CD4-positive, alpha-beta T cell treated with Interleukin-15 for 4 hours (primary cell): ENCODE data around the gene MBD3L2.
A peak's percentile ranks its signal among the peaks of the same experiment; 100 is the strongest.
"Not testable (repeated sequence)": the region's sequence is repeated elsewhere in the genome, so short reads cannot be mapped to it uniquely, and the experiment has no call there.

Experiments used
- DNase-seq: peaks from one replicate; pipeline ENCODE4 v3.0.0-alpha.2; 2020; ENCODE audit warnings: low spot score

MBD3L2 gene

DNA sequence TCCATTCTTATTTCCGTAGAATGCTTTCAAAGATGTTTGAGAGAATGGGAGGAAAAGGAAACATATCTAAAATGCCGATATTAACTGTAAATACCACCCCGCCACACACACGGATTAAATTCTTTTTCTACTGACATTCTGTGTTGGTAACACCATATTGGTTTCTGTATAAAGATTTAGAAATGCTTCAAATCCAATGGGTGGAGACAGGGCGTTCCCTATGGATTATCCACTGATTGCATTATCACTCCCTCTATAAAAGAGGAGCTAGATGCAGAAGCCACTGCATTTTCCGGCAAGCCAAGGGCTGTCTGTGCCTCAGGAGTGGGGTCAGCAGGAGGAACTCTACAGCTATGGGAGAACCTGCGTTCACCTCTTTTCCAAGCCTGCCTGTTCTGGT, at the start of gene MBD3L2:
MBD3L2 (plus strand) TSS at position 301 of the 400 bp plus-strand sequence; CDS start at position 354, 53 bp downstream.
- not testable (repeated sequence) for DNase-seq

DNA sequence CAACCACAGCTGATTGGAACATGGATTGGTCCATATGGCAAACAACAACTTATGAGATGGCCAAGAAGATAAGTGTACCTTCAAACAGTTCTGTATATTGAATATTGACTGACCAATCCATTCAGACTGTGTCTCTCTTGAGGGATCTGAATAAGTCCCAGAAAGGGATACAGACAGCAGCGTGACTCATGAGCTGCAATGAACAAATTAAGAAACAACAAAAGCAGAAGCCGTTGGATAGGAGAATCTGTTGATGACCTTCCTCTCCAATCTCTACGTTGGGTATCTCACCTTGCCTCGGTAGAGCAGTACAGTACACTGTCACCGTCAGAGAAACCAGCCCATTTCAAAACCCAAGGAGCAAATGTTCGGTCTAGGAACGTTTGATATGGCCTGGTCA, 49.2 kb upstream of the MBD3L2 start:
- DNase-seq = no peak

DNA sequence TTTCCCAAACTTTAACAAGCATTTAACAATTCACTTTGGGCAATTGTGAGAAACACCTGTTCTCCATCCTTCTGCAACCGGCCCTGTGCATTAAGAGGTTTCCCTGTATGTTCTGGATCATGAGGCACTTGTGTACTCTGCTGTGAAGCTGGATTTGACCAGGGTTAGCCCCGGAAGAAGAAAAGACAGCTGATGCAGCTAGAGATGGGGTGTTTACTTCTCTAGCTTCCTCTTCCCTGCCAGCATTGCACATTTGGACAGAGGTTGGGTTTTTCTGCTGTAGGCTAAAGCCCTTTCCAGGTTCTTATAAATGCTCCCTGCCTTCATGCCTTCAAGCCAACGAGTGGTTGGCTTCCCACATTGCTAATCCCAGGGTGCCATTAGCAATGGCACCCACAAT, 48.8 kb upstream of the MBD3L2 start:
- no peak for DNase-seq

DNA sequence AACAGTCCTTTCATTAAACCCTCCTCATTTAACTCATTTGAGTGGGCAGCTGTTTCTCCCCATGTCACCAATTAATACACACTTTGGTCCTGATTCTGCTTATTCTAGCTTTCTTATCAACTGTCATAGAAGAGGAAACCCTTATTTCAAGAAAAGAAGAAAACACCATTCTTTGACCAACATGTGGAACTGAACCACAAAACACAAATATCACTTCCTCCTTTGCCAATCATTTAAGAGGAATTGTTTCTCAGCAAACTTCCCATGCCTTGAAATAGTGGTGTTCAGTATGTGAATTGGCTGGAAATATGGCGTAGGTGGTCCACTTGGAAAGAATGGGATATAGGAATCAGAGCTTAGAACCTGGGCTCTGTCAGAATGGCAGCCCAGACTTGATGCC, 48.3 kb upstream of the MBD3L2 start:
- DNase-seq = no peak

DNA sequence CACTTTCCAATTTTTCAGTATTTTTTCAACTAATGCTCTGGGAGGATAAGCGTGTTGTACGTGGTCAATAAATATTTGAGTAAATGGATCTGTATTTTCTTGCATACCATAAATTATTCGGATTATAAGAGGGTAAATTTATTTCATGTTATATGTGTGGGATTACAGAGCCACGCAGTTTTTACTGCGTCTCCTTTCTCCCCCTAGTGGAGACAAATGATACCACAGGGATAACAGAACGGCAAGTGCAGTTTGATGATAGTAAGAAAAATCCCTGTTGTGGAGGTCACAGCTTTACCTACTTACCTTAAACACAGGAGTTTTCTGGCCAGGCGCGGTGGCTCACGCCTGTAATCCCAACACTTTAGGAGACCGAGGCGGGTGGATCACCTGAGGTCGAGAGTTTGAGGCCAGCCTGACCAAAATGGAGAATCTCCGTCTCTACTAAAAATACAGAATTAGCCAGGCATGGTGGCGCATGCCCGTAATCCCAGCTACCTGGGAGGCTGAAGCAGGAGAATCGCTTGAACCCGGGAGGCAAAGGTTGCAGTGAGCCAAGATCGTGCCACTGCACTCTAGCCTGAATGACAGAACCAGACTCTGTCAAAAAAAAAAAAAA, 44.7 kb upstream of the MBD3L2 start:
- no peak for DNase-seq

DNA sequence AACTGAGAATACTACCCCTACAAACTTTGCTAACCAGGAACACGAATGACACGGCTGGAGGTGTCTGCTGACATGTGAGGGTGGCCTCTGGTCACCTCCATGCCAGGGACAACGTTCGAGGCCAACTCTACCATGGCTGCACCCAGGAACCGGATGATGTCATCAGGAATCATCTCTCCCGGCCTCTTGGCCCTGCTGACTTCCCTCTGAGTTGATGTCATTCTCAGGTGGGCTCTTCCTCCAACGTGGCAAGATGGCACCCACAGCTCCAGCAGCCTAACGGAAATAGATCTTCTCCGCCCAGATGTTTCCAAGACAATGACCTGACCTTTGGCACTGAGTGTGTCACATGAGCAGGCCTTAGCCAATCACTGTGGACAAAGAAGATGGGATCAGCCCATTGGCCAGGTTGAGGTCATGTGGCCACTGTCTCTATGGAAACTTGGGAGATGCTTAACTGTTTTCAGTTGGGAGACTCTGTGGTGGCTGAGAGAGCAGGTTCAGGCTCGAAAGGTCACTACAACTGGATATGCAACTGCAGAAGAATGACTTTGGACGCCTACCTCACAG, 42.9 kb upstream of the MBD3L2 start:
- no peak for DNase-seq

DNA sequence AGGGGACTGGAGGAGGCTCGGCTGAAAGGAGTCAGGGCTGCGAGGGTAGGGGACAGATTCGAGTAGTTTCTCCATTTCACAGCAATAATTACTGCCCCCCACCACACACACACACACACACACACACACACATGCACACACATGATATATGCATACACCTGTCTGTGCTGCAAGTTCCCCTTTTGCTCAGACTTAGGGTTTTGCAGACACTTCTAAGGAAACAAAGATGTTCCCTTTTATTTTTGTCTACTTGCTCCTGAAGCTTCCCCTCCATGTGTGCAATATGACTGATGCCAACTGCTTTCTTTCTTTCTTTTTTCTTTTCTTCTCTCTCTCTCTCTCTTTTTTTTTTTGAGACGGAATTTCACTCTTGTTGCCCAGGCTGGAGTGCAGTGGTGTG, 41.3 kb upstream of the MBD3L2 start:
- no peak for DNase-seq

DNA sequence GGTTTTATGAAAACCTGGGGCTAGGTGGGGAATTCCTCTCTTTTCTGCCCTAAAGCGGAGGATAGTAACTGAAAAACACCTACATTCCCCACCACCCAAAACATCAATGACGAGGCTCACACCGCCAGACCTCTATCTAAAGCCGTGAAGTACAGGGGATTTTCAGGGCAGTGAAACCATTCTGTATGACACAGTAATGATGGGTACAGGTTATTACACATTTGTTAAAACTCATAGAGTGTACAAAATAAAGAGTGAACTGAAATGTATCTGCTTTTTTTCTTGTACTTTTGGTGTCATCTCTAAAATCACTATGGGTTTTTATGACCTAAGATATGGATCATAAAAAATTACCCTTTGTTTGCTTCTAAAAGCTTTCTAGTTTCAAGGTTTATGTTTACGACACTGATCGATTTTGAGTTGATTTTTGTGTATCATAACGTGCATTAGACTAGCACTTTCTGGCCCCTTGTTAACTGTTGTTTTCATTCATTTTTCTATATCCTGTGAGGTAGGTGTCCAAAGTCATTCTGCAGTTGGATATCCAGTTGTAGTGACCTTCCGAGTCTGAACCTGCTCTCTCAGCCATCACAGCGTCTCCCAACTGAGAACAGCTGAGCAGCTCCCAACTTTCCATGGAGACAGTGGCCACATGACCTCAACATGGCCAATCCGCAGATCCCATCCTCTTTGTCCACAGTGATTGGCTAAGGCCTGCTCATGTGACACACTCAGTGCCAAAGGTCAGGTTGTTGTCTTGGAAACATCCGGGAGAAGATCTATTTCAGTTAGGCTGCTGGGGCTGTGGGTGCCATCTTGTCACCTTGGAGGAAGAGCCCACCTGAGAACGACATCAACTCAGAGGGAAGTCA, 38.2 kb upstream of the MBD3L2 start:
- no peak for DNase-seq

DNA sequence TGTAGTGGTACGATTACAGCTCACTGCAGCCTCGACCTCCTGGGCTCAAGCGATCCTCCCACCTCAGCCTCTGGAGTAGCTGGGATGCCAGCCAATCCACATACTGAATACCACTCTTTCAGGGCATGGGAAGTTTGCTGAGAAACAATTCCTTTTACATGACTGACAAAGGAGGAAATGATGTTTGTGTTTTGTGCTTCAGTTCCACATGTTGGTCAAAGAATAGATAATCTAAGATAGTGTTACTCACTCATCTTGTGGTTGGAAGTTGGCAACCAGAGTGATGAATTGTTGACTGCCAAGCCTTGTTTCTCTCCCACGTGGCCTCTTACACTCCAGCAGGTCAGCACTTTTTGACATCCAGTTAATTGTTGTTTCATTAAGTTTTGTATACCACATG, 35.4 kb upstream of the MBD3L2 start:
- peak; percentile 9 for DNase-seq

DNA sequence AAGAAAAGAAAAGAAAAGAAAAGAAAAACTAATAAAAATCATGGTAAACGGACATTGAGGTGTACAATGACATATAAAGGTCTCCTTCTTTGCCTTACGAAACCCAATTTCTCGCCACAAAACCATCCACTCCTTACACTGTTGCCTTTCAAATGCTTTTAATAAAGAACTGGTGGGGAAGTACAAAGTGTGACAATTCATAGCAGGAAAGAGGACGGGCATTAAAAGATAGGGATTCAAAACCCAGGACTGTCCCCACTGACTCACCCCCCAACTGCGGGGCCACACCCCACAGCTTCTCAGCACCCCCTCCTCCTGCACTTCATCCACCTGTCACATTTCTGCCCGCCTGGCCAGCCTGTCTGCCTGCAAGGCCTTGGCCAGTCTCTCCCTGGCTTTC, 30.3 kb upstream of the MBD3L2 start:
- no peak for DNase-seq

DNA sequence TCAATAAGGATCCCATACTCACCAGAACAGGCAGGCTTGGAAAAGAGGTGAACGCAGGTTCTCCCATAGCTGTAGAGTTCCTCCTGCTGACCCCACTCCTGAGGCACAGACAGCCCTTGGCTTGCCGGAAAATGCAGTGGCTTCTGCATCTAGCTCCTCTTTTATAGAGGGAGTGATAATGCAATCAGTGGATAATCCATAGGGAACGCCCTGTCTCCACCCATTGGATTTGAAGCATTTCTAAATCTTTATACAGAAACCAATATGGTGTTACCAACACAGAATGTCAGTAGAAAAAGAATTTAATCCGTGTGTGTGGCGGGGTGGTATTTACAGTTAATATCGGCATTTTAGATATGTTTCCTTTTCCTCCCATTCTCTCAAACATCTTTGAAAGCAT, 27.8 kb upstream of the MBD3L2 start, which contains the start of gene MBD3L2B:
MBD3L2B (minus strand) TSS at position 101 of the 400 bp plus-strand sequence; CDS start at position 67, 34 bp downstream.
- not testable (repeated sequence) for DNase-seq

DNA sequence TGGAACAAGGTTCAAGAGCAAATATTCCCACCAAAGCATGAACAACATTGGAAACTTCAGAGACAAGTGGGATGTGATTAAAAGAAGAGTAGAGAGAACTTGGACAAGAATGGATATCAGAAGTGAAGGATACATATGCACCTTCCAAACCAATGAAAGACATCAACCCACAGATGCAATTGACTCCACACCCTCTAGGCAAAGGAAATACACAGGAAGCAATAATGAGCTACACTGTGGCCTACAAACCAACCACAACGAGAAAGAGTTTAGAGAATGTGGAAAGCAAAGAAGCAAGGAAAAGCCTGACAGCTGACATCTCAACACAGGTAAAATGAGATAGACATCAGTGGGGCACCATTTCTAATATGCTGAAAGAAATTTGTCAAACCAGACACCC, 20.3 kb upstream of the MBD3L2 start:
- DNase-seq = not testable (repeated sequence)

DNA sequence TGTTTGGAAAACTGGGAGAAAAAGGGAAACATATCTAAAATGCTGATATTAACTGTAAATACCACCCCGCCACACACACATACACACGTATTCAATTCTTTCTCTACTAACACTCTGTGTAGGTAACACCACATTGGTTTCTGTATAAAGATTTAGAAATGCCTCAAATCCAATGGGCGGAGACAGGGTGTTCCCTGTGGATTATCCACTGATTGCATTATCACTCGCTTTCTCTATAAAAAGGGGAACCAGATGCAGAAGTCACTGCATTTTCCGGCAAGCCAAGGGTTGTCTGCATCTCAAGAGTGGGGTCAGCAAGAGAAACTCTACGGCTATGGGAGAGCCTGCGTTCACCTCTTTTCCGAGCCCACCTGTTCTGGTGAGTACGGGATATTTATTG, 18.8 kb upstream of the MBD3L2 start, which contains the start of gene MBD3L5:
MBD3L5 (plus strand) TSS at position 301 of the 400 bp plus-strand sequence; CDS start at position 335, 34 bp downstream.
- DNase-seq = not testable (repeated sequence)

DNA sequence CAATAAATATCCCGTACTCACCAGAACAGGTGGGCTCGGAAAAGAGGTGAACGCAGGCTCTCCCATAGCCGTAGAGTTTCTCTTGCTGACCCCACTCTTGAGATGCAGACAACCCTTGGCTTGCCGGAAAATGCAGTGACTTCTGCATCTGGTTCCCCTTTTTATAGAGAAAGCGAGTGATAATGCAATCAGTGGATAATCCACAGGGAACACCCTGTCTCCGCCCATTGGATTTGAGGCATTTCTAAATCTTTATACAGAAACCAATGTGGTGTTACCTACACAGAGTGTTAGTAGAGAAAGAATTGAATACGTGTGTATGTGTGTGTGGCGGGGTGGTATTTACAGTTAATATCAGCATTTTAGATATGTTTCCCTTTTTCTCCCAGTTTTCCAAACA, 9.0 kb upstream of the MBD3L2 start, which contains the start of gene MBD3L4:
MBD3L4 (minus strand) TSS at position 101 of the 400 bp plus-strand sequence; CDS start at position 66, 35 bp downstream.
- DNase-seq = not testable (repeated sequence)

DNA sequence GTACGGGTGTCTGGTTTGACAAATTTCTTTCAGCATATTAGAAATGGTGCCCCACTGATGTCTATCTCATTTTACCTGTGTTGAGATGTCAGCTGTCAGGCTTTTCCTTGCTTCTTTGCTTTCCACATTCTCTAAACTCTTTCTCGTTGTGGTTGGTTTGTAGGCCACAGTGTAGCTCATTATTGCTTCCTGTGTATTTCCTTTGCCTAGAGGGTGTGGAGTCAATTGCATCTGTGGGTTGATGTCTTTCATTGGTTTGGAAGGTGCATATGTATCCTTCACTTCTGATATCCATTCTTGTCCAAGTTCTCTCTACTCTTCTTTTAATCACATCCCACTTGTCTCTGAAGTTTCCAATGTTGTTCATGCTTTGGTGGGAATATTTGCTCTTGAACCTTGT, 7.6 kb upstream of the MBD3L2 start:
- not testable (repeated sequence) for DNase-seq

DNA sequence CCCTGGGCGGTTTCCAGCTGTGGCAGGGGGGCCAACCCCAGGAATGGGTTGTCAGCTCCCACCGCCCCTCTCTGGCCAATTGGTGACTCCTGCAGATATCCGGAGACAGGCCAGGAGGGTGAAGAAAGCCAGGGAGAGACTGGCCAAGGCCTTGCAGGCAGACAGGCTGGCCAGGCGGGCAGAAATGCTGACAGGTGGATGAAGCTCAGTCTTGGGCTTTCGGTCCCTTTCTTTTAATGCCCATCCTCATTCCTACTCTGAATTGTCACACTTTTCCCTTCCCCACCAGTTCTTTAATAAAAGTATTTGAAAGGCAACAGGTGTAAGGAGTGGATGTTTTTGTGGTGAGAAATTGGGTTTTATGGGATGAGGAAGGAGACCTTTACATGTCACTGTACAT, 2.3 kb downstream of the MBD3L2 start:
- DNase-seq = not testable (repeated sequence)

DNA sequence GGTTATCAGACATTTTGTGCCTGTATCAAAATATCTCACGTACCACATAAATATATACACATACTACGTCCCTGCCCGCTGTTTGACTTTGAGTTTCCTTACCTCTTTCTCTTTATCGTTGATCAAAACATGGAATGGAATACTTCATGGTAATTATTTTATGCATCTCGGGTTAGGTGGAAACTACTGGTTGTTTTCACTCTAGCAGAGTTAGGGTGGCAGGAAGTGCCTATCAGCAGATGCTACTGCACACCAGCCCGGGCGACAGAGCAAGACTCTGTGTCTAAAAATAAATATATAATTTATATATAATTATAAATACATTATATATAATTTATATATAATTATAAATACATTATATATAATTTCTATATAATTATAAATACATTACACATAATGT, 3.8 kb downstream of the MBD3L2 start:
- not testable (repeated sequence) for DNase-seq

DNA sequence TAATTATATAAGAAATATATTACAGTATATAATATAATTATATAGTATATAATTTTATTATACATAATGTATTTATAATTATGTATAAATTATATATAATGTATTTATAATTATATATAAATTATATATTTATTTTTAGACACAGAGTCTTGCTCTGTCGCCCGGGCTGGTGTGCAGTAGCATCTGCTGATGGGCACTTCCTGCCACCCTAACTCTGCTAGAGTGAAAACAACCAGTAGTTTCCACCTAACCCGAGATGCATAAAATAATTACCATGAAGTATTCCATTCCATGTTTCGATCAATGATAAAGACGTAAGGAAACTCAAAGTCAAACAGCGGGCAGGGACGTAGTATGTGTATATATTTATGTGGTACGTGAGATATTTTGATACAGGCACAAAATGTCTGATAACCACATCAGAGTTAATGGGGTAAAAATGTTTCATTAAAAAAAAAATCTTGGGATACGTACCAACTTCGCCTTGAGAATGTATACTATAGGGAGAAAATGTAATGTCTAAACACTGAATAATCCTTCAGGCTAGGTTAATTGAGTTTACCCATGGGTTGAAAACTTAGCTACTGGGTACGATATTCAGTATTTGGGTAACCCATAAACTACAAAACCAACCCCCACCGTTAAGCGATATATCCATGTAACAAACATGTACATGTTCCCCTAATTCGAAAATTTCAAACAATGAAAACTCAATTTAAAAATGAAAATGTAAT, 5.7 kb downstream of the MBD3L2 start:
- DNase-seq = not testable (repeated sequence)

DNA sequence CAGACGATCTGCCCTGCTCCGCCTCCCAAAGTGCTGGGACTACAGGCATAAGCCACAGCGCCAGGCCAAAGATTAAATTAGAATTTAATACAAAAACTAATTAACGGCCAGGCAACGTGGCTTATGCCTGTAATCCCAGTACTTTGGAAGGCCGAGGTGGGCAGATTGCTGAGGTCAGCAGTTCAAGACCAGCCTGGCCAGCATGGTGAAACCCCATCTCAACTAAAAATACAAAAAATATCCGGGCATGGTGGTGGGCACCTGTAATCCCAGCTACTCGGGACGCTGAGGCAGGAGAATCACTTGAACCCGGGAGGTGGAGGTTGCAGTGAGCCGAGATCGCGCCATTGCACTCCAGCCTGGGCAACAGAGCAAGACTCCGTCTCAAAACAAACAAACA, 6.6 kb downstream of the MBD3L2 start:
- not testable (repeated sequence) for DNase-seq

DNA sequence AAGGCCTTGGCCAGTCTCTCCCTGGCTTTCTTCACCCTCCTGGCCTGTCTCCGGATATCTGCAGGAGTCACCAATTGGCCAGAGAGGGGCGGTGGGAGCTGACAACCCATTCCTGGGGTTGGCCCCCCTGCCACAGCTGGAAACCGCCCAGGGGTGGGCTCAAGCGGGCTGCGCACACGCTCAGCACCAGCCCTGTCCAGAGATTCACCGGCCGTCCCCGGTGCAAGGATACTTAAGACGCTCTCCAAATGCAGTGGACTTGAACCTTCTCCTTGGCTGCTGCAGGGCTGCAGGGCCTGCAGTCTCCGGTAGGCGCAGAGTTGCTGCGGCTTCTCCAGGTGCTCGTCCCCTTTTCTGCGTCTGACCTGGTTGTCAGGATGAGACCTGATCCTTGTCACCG, 7.2 kb downstream of the MBD3L2 start:
- DNase-seq = not testable (repeated sequence)

DNA sequence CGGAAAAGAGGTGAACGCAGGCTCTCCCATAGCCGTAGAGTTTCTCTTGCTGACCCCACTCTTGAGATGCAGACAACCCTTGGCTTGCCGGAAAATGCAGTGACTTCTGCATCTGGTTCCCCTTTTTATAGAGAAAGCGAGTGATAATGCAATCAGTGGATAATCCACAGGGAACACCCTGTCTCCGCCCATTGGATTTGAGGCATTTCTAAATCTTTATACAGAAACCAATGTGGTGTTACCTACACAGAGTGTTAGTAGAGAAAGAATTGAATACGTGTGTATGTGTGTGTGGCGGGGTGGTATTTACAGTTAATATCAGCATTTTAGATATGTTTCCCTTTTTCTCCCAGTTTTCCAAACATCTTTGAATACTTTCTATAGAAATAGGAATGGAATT, 9.5 kb downstream of the MBD3L2 start, which contains the start of gene MBD3L3:
MBD3L3 (minus strand) TSS at position 101 of the 400 bp plus-strand sequence; CDS start at position 30, 71 bp downstream.
- DNase-seq = not testable (repeated sequence)

DNA sequence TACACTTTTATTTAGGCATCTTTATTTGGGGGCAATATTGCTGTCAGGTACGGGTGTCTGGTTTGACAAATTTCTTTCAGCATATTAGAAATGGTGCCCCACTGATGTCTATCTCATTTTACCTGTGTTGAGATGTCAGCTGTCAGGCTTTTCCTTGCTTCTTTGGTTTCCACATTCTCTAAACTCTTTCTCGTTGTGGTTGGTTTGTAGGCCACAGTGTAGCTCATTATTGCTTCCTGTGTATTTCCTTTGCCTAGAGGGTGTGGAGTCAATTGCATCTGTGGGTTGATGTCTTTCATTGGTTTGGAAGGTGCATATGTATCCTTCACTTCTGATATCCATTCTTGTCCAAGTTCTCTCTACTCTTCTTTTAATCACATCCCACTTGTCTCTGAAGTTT, 10.9 kb downstream of the MBD3L2 start:
- not testable (repeated sequence) for DNase-seq
